ENCODE data around the gene SH3BP1. TPM values are rescaled to one million over a fixed set of nuclear protein-coding genes. Genes with fewer than 3 reads are reported as not detected.

The SH3BP1 gene
- total and polyA plus RNA-seq, 2 of the 8 experiments (the other 6 are each of a cell fraction or from before 2014, with no cell fraction given): 23.9 to 40.3 TPM

DNA sequence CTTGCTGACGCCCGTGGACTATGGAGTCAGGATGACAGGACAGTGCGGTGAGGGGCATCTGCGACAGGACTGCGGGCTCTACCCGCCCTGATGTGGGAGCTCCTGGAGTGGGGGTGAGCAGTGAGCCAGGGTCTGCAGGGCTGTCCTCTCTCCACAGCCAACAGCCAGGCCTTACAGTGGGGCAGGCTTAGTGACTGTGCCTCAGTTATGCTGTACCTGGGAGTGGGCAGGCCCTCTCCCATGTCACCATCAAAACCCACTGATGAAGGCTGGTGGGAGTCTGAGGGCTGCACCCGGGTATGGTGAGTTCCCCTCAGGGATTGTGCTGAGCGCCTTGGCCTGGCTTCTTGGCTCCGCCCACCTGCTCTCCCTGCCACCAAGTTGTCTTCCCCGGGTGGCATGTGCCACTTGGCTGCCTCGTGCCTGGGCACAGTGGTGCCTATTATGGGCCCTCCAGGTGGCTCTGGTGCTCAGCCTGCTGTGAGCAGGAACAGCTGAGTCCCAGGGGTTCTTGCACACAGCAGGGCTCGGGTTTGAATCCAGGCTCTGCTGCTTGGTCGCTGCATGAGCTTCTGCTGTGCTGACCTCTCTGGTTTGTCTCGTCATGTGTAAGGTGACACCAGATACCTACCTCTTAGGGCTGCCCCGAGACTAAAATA is 53.3 kb downstream of the SH3BP1 start:
- Histone ChIP-seq H3K79me1 (ENCODE audit: low read depth, low read length) (no peaks in the 10 kb centered on the region), H3K23ac (ENCODE audit: insufficient read length) (no peak overlapping the region), H3K4ac (replicated peaks; ENCODE audit: insufficient read length, low read depth, low read length) (no peak overlapping the region), H3K27me3 (replicated peaks in 1 of 4; ENCODE audit: control insufficient read depth in 3 of 4, extremely low read depth in 1 of 4, insufficient read depth in 3 of 4, low read length in 3 of 4) (no peaks in the 10 kb centered on the region), H2BK20ac (ENCODE audit: low read length) (no peak overlapping the region), H3K9me3 (ENCODE audit: insufficient read depth in 2 of 2, low read depth in 1 of 2, low read length in 1 of 2) (no peaks in the 10 kb centered on the region), H2BK120ac (replicated peaks; ENCODE audit: low read depth, low read length) (no peak overlapping the region), H4K8ac (ENCODE audit: extremely low read depth, insufficient read depth, low read length) (no peak overlapping the region; the same call in 1 of the 2 replicates), H3K9ac (replicated peaks in 1 of 4; ENCODE audit: extremely low read depth in 1 of 4, low read depth in 3 of 4, low read length in 3 of 4) (no peak overlapping the region), H3K56ac (replicated peaks; ENCODE audit: insufficient read length, low read depth, low read length) (no peak overlapping the region), H2AK5ac (ENCODE audit: low read depth, low read length) (no peak overlapping the region), H3K18ac (ENCODE audit: extremely low read depth, low read length) (no peak overlapping the region), H4K5ac (ENCODE audit: insufficient read length, low read depth, low read length) (no peak overlapping the region), H3K4me2 (ENCODE audit: insufficient read depth in 1 of 2, low read depth in 2 of 2, low read length in 2 of 2) (no peak overlapping the region), H3K79me2 (ENCODE audit: control insufficient read depth in 1 of 2, insufficient read depth in 2 of 2, low read length in 2 of 2) (no peaks in the 10 kb centered on the region), H3K4me1 (replicated peaks in 1 of 4; ENCODE audit: control insufficient read depth in 3 of 4, insufficient read depth in 4 of 4, low read length in 3 of 4) (peaks cover 0 to 4% (median 0%) of the 10 kb centered on the region in 4 experiments; a peak in 2 of 7 replicates), H2BK5ac (ENCODE audit: low read depth, low read length) (no peak overlapping the region), H2BK12ac (ENCODE audit: low read depth, low read length) (no peak overlapping the region), H2AFZ (ENCODE audit: low read length) (no peak overlapping the region), H3K36me3 (ENCODE audit: control insufficient read depth in 2 of 4, insufficient read depth in 4 of 4, low read length in 3 of 4) (peaks cover 5 to 29% (median 15%) of the 10 kb centered on the region in 4 experiments; a peak in 7 of 8 replicates), H4K20me1 (replicated peaks in 1 of 2; ENCODE audit: control insufficient read depth in 1 of 2, insufficient read depth in 2 of 2, low read length in 2 of 2) (peaks cover 0 to 6% of the 10 kb centered on the region in 2 experiments), H3K27ac (ENCODE audit: low read depth, low read length) (no peak overlapping the region), H3K14ac (ENCODE audit: insufficient read length) (no peak overlapping the region), H2BK15ac (ENCODE audit: low read length) (no peak overlapping the region), H3K23me2 (ENCODE audit: low read depth, low read length) (peaks cover 6% of the 10 kb centered on the region; the same call in 1 of the 2 replicates), H3K4me3 (ENCODE audit: extremely low read depth in 1 of 4, insufficient read depth in 2 of 4, low read depth in 3 of 4, low read length in 4 of 4) (no peak overlapping the region), H4K91ac (replicated peaks; ENCODE audit: insufficient read length, low read length) (no peak overlapping the region)
- CTCF ChIA-PET (ENCODE audit: partially characterized antibody): interaction anchor here (1.4 to 7.3 kb wide), 2 partner anchors 35 to 50 kb away, joined by 3 to 37 read pairs; partner anchors contain the start of gene PDXP
- no peak for DNase-seq (ENCODE audit: low read depth in 1 of 2, low spot score in 2 of 2)
- peak; percentile 29; the same call in 1 of the 2 replicates for TF ChIP-seq POLR2AphosphoS5 (IDR thresholded peaks at IDR 0.05; ENCODE audit: low read depth, low read length)
- peak in 1 of 2 experiments; percentile 20; a peak in 1 of 3 replicates for TF ChIP-seq POLR2A (IDR thresholded peaks at IDR 0.05; ENCODE audit: control extremely low read depth in 1 of 2, low read depth in 2 of 2, low read length in 2 of 2)
- no peak for TF ChIP-seq KDM5A (IDR thresholded peaks at IDR 0.05; ENCODE audit: low read length)
- WGBS, 2 experiments (ENCODE audit: extremely low coverage in 1 of 2, insufficient coverage in 1 of 2, insufficient read length in 1 of 2, insufficient replicate concordance in 2 of 2, low coverage in 1 of 2, low lambda C conversion rate in 2 of 2, missing lambda C conversion rate in 1 of 2): 86% methylated on average over 15 of the region's 15 CpGs; no CpG with 5 or more reads in 1 of the 2 experiments
- FAIRE-seq: no peak
- POLR2A ChIA-PET (ENCODE audit: partially characterized antibody): interaction anchor here (0.9 to 2.0 kb wide), 4 partner anchors 12 to 71 kb away, joined by 3 to 6 read pairs (median 3); no protein-coding TSS in a partner anchor

Measured in H1 (cell line).